HG03039 (cell line): Measurements from ENCODE around the gene PHPT1.
"Not testable (repeated sequence)": the region's sequence is repeated elsewhere in the genome, so short reads cannot be mapped to it uniquely, and the experiment has no call there.

Experiments used
- ATAC-seq: cut with Tn5 transposase; IDR thresholded peaks from one replicate; pipeline ENCODE4 v1.9.1; 2021; ENCODE audit warnings: mild to moderate bottlenecking, moderate library complexity; ENCODE audit not compliant: unreplicated experiment

Gene PHPT1

DNA sequence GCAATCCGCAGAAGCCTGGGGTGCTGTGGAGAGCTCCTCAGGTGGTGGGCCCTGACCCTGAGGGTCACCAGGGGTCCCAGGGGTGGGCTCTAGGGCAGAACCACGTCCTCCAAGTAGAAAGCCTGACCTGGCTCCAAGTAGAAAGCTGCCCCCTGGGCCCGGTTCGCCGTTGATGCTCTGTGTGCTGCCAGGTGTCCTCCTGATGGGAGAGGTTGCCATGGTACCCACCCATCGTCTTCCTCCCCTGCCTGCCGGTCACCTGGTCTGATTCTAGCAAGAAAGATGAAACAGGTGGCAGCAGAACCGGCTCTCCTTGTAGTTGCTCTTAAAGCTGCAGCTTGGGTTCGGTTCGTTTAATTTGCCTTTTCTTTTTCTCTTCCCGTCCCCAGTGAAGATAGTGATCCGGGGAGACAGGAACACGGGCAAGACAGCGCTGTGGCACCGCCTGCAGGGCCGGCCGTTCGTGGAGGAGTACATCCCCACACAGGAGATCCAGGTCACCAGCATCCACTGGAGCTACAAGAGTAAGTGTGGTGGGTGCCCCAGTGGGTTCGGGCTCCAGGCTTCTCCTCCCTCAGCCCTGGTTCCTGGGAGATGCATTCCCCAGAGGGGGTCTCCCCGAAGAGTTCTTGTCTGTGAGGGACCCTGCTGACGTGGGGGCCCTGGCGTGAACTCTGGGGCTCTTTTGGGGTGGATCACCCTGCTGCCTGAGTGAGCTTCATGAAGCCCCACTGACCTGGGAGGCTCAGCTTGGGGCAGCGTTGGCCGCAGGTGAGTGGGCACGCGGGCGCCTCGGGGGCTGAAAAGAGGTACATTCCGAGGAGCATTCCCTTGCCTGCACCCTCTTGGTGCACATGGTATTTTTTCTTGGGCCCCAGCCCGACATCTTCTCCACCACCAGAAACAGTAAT lies 25.8 kb upstream of the PHPT1 start:
- ATAC-seq = no peak

DNA sequence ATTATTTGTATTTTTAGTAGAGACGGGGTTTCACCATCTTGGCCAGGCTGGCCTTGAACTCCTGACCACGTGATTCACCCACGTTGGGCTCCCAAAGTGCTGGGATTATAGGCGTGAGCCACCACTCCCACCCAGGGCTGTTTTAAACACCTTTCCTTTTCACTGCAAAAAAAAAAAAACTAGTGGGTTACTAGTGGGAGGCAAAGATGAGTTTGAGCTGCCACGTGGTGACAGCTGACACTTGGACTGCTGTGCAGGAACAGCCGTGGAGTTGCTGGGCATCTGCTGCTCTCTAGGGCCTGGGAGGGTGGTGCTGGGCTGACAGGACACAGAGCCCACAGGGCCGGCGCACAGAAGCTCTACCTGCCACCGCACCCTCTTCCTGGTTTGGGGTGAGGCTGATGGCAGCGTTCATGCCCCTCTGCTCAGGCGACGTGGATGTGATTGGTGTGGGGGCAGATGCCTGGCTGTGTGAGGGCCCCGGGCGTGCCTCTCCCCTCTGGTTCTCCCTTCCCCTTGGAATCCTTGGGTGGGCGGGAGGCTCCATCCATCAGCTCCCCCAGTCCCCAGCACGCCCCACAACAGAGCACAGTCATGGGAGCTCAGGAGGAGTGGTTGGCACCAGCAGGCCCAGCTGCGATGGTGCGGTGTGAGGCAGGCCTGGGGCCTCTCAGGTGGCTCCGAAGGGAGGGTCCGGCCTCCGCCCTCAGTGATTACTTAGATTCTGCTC lies 24.5 kb upstream of the PHPT1 start:
- ATAC-seq = no peak

DNA sequence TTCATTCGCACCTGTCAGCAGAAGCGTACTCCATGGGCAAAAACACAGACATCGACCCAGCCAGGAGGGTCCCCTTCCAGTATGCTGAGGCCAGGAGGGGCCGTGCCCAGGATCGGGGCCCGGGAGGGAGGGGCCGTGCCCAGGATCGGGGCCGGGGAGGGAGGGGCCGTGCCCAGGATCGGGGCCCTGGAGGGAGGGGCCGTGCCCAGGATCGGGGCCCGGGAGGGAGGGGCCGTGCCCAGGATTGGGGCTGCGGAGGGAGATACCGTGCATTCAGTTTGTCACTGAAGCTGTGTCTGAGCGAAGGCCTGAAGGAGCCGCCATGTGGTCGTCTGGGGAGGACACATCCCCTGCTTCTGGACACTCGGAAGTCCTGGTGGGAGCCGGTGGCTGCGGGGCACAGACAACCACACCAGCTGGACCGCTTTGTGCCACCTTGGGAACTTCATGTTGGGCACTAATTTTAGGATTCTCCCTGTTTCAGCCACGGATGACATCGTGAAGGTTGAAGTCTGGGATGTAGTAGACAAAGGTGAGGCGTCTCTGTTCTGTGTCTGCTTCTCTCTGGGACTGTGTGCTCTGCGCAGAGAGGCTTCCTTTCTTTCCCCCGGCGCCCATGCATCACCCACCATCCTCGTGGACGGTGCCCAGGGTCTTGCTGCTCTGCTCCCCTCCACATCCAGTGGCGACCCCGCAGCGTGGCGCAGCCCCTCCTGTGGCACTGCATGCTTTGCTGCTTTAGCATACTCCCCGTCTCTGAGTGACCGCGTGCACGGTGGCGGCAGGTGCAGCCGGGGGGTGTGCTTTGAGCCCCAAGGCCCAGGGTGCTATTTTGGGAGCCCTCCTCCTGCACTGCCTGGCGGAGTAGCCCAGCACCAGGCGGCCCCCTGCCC lies 23.7 kb upstream of the PHPT1 start:
- no peak for ATAC-seq

DNA sequence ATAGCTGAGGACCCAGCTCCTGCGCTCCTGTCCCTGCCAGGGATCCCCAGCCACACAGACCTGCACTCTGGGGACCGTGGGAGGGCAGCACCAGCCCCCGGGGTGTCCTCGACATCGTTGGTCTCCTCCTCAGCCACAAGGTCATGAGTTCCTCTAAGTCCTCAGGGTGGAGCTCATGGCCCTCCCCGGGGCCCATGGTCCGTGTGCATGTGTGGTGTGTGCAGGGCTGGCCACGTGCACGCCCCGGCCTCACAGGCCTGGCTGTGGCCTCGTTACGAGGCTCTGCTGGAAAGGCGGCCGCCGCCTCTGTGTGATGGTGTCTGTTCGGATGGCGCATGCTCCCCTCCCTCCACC lies 23.0 kb upstream of the PHPT1 start:
- ATAC-seq = no peak

DNA sequence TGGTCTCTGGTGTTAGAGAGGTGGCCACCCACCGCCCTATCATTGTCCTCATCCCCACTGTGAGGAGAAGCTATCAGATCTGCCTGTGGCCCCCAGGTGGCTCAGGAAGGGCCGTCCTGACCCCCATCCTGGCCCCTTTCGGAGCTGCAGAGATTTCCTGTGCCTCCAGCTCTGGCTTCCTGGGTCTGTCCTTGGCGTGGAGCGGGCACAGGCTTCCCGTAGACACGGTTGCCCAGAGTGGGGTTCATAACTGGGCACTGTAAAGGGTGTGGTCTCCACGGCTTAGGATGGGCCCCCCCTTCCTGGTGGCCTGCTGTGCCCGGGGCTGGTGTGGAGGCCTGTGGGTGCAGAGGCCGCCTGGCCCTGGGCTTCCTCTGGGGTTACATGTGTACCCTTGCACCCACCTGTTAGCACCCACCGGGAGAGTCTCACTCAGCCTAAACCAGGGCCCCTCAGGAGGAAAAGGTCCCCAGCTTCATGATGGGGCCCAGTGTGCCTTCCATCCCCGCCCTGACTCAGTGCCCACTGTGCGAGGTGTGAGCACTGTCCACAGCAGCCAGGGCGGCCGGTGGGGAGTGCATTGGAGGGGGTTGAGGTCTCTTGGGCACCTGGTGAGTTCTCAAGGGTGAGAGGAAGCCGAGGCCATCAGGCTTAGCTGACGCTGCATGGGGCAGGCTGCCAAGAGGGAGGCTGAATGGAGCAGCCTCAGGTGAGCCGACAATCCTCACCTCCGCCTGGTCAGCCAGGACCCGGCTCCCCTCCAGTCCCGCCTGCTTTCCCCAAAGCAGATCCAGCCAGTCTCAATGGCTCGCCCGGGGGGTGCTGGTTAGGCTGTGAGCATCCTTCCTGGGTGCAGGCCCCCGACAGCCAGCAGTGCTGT lies 22.3 kb upstream of the PHPT1 start:
- ATAC-seq = no peak

DNA sequence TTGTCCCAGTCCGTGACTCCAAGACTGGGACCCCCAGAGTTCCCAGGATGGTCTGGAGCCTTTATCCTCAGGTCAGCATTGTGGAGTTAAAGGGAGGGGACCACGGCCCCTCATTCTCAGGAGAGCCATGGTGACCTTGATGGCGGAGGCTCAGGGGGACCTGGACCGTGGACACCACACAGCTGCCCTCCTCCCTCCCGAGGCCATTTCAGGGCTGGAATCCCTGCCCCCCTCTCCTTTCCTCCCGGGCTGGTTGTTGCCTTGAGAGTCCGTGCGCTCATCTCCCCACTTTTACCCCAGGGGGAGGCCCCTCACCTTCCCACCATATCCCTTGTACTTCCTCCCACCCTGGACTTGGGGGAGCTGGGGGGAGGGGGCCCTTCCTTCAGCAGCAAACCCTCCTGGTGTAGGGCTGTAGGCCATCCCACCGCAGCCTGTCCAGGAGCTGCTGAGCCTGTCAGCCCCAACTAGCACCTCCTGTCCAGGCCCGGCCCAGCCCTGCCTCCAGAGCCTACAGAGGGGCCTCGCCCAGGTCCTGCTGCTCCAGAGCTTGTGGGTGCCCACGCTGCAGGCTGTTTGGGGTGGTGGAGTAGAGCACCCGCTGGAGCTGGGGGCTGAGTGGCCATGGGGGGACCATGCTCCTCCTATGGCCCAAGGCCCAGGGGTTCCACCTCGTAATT lies 21.3 kb upstream of the PHPT1 start:
- ATAC-seq = no peak

DNA sequence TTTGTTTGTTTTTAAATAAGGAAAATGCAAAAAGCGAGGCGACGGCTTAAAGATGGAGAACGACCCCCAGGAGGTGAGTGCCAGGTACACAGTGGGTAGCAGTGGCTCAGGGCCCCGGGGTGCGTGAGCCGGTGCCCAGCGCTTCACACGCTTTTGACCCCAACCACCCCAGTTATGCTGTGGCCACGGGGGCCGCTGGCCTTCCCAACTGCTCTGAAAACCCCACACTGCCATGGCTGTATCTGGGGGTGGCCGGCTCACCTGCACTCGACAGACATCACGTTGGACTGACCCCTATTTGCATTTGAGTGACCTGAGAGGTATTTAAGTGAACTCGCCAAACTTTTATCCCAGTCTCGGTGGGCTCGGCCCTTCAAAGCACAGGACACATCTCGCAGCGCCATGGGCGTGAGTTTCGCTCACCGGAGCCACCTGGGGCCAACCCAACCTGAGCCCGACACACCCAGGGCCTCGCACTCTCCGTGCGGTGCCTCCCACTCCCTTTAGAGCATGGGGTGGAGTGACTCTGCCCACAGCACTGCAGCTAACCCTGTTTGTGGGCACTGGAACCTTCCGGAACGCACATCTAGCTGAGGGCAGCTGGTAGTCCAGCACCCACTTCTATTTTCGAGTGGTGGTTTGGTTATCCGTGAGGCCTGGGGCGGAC lies 20.6 kb upstream of the PHPT1 start:
- no peak for ATAC-seq

DNA sequence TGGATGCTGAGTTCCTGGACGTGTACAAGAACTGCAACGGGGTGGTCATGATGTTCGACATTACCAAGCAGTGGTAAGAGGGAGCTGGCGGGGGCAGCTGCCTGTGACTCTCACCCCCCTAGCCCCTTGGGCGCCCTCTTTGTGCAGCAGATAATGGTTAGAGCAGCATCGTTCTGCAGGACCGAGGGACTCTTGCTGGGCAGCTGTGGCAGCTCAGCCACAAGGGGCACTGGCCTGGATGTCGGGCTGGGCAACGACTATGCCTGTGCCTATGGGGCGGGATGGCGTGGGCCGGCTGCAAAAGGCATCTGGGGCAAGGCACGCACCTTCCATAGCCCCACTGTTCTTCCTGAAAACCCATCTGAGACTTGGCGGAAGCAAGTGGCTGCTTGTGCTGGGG lies 19.8 kb upstream of the PHPT1 start:
- no peak for ATAC-seq

DNA sequence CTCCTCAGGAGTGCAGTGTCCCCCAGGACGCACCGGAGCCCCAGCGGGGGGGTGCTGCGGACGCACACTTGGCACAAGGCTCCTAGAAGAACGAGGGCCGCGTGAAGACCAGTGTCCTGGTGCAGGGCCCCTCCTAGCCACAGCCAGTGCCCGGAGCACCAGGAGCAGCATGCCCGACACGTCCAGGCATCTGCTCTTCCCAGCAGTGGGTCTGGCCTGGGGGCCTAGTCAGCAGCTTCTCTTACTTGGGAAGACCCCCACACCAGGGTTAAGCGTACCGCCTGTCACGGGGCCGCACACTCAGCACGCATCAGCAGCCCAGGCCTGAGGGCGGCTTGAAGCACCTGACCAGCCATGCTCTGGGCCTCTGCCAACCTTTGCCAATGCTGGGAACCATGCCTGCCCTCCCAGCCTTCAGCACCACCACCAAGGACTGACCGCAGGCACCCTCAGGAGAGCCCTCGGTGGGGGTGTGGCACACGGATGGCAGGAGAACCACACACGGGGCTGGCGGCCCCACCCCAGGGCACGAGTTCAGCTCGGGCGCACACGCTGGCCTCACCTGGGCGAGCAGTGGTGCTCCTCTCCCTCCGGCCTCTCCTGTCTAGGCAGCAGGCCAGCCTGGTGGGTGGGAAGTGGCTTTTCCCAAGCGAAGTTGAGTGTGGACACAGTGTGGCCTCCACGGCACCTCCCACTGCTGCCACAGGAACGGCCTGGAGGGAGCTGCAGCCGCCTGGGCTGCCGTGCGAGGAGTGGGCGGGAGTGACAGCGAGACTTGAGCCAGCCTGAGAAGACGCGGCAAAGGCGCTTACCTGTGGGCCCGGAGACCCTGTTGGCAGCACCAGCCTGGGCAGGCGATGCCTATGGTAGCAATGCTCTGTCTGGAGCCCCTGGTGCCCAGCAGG lies 19.0 kb upstream of the PHPT1 start:
- ATAC-seq = no peak

DNA sequence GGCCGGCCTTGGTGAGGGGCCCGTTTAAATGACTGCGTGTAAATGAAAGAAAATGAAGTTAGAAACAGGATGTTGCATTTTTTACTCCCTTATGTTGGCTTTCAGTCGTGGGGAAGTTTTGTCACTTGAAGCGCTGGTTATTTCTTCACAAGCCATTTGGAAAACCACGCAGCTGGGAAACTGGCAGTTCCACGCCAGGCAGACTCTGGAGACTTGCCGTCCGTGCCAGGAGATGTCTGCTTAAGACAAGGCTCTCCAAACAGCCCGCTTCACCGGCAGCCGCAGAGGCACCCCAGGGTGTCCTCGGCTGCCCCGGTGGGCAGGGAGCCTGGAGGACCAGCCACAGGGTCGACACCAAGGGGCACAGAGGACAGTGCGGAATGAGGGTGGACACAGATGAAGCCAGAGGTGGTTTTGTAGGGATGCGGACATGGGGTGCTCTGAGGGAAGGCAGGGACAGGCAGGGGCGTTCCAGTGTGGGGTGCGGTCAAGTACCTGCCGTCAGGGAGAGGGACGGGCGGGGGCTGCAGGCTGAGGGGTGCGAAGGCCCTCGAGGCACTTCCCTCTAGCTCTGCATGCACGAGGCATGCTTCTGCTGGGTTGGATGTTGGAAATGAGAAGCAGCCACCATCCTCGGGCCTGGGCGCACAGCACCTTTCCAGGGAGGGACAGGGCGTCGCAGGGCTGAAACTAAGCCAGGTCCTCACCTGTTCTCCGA lies 18.0 kb upstream of the PHPT1 start:
- no peak for ATAC-seq

DNA sequence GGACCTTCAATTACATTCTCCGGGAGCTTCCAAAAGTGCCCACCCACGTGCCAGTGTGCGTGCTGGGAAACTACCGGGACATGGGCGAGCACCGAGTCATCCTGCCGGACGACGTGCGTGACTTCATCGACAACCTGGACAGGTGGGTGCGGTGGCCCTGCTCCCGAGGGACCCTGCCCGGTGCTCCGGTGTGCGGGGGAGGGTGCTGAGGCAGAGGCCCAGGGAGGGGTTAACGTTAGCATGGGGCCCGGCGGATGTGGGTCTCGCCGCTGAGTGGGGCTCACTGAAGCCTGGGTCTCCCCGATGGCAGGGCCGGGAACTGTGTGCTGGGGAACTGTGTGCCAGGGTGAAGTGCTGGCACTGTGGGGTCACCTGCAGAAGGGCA lies 17.5 kb upstream of the PHPT1 start:
- no peak for ATAC-seq

DNA sequence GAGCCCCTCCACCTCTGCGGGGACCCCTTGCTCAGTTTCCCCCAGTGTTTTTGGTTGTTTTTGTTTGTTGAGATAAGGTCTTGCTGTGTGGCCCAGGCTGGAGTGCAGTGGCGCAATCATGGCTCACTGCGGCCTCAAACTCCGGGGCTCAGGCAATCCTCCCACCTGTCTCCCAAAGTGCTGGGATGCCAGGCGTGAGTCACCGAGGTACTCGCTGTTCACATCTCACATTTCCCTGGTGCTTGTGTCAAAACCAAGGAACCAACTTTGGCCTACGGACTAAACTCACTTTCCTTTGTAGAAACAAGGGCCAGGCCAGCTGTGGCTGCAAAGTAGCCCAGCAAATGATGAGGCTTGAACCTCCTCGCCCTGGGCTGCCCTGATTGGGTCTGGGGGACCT lies 16.6 kb upstream of the PHPT1 start:
- ATAC-seq = no peak

DNA sequence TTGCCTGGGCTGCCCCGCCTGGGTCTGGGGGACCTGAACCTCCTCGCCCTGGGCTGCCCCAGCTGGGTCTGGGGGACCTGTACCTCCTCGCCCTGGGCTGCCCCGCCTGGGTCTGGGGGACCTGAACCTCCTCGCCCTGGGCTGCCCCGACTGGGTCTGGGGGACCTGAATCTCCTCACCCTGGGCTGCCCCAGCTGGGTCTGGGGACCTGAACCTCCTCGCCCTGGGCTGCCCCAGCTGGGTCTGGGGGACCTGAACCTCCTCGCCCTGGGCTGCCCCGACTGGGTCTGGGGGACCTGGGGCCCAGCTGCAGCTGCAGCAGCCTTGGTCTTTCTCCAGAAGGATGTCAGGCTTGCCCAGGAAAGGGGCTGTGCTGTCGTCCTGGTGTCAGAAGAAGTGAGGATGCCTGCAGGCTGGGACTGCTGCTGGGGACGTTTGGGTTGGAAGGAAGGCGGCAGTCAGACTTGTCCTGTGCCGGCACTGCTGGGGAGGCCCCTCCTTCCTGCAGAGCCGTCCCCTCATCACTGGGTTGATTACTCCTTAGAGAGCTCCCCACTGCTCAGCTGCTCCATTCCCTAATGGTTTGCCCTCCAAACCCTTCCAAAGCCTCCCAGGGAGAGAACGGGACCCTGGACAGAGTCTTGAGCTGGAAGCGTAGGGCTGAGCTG lies 15.7 kb upstream of the PHPT1 start:
- ATAC-seq = not testable (repeated sequence)

DNA sequence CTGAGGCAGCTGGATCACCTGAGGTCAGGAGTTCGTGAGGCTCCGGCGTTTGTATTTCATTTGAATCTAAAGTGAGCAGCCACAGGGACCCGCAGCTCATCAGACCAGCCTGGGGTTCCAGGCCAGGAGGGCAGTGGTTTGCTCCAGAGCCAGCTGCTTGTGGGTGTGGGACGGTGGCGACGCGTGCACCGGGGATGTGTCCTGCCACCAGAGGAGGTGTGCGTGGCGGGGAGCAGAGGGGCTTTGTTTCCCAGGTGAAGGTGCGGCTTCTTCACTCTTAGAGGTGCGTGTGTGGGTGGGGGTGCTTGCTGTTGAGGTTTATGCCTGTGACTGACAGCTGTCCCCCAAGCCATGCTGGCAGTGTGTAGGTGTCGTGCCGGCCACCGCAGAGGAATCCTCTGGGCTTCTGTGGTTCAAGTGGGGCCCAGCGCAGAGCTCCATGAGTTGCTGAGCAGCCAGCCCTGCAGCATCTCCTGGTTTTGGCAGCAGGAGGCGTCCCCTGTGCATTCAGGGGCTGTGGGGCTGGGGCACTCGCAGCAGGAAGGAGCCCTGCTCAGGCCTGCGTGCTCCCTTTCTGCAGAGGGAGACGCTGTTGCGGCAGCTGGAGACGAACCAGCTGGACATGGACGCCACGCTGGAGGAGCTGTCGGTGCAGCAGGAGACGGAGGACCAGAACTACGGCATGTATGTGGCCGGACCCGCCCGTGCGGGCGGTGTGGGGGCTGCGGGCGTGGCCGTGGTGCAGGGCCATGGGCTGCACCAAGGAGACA lies 13.9 kb upstream of the PHPT1 start:
- no peak for ATAC-seq

DNA sequence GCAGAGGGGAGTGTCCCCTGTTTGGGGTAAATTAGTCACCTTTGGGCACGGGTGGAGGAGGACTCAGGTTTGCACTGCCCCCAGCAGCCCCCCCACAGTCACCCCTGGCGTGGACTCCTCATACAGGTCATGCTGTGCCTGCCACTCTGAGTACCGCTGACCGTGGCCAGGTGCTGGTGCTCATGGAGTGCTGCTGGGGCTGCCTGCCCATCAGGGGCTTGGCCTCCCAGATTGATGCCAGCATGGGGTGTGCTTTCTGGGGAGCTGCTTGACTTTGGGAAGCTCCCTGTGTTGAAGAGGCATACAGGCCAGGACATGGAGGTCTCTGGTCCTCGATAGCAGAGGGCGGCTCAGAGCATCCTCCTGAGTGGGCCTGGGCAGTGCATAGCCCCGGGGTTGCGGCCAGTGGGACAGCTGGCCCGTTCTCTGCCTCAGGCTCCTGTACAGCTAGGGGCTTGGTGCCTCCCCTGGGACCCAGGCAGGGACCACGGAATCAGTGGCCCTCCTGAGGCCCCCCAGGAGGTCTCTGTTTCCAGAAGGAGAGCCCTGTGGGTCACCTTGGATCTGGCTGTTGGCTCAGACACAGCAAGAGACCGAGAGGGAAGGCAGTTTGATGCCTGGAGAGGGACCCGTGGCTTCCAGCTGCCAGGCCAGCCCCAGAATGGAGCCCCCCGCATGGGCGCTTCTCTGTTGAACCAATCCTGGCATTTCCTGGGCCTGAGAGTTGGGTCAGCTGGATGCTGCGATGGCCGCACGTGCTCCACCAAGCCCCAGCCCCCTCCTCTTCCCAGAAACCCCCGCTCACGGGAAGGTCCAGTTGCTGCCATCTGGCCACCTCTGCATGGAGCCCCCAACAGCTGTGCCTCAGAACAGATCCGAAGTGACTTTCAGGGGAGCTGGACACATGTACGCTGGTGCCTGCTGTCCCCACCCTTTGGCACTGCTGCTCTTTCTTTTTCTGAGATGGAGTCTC lies 13.0 kb upstream of the PHPT1 start:
- ATAC-seq = no peak
